ENCODE measurements around the gene KRTAP9-2. TPM values are rescaled to one million over a fixed set of nuclear protein-coding genes. Genes with fewer than 3 reads are reported as not detected.

KRTAP9-2 gene
- total and polyA plus RNA-seq, 2 donors = not detected

Small RNAs within 50 kb of the gene (small RNA-seq; reads per million reads assigned to genes)
- not detected for gene KRTAP4-17P

Other genes starting within 250 kb of the KRTAP9-2 start
Only the 30 nearest of the 41 such genes appear.
- gene KRTAP2-1, start 179.3 kb upstream of the KRTAP9-2 start, total RNA-seq = not detected
- not detected for gene KRTAP2-1, start 179.3 kb upstream of the KRTAP9-2 start, polyA plus RNA-seq
- not detected for gene KRTAP2-2, start 171.4 kb upstream of the KRTAP9-2 start, total RNA-seq
- gene KRTAP2-2, start 171.4 kb upstream of the KRTAP9-2 start, polyA plus RNA-seq = not detected
- gene KRTAP2-3, start 166.5 kb upstream of the KRTAP9-2 start, total RNA-seq = not detected
- not detected for gene KRTAP2-3, start 166.5 kb upstream of the KRTAP9-2 start, polyA plus RNA-seq
- not detected for gene KRTAP2-4, start 160.8 kb upstream of the KRTAP9-2 start, total RNA-seq
- not detected for gene KRTAP2-4, start 160.8 kb upstream of the KRTAP9-2 start, polyA plus RNA-seq
- gene KRTAP4-7, start 142.5 kb upstream of the KRTAP9-2 start, total RNA-seq = not detected
- not detected for gene KRTAP4-7, start 142.5 kb upstream of the KRTAP9-2 start, polyA plus RNA-seq
- gene KRTAP4-8, start 128.5 kb upstream of the KRTAP9-2 start, total RNA-seq = not detected
- not detected for gene KRTAP4-8, start 128.5 kb upstream of the KRTAP9-2 start, polyA plus RNA-seq
- gene KRTAP4-16, start 124.4 kb upstream of the KRTAP9-2 start, total RNA-seq = not detected
- gene KRTAP4-16, start 124.4 kb upstream of the KRTAP9-2 start, polyA plus RNA-seq = not detected
- gene KRTAP4-9, start 121.3 kb upstream of the KRTAP9-2 start, total RNA-seq = not detected
- gene KRTAP4-9, start 121.3 kb upstream of the KRTAP9-2 start, polyA plus RNA-seq = not detected
- gene KRTAP4-11, start 108.3 kb upstream of the KRTAP9-2 start, total RNA-seq = not detected
- not detected for gene KRTAP4-11, start 108.3 kb upstream of the KRTAP9-2 start, polyA plus RNA-seq
- not detected for gene KRTAP4-12, start 102.5 kb upstream of the KRTAP9-2 start, total RNA-seq
- gene KRTAP4-12, start 102.5 kb upstream of the KRTAP9-2 start, polyA plus RNA-seq = not detected
- not detected for gene KRTAP4-6, start 86.1 kb upstream of the KRTAP9-2 start, total RNA-seq
- gene KRTAP4-6, start 86.1 kb upstream of the KRTAP9-2 start, polyA plus RNA-seq = not detected
- gene KRTAP4-5, start 76.8 kb upstream of the KRTAP9-2 start, total RNA-seq = not detected
- not detected for gene KRTAP4-5, start 76.8 kb upstream of the KRTAP9-2 start, polyA plus RNA-seq
- not detected for gene KRTAP4-4, start 65.9 kb upstream of the KRTAP9-2 start, total RNA-seq
- gene KRTAP4-4, start 65.9 kb upstream of the KRTAP9-2 start, polyA plus RNA-seq = not detected
- not detected for gene KRTAP4-3, start 58.4 kb upstream of the KRTAP9-2 start, total RNA-seq
- not detected for gene KRTAP4-3, start 58.4 kb upstream of the KRTAP9-2 start, polyA plus RNA-seq
- gene KRTAP4-2, start 48.4 kb upstream of the KRTAP9-2 start, total RNA-seq = not detected
- not detected for gene KRTAP4-2, start 48.4 kb upstream of the KRTAP9-2 start, polyA plus RNA-seq
- not detected for gene KRTAP4-1, start 41.7 kb upstream of the KRTAP9-2 start, total RNA-seq
- gene KRTAP4-1, start 41.7 kb upstream of the KRTAP9-2 start, polyA plus RNA-seq = not detected
- not detected for gene KRTAP9-1, start 36.8 kb upstream of the KRTAP9-2 start, total RNA-seq
- gene KRTAP9-1, start 36.8 kb upstream of the KRTAP9-2 start, polyA plus RNA-seq = not detected
- gene KRTAP9-3, start 5.8 kb downstream of the KRTAP9-2 start, total RNA-seq = not detected
- not detected for gene KRTAP9-3, start 5.8 kb downstream of the KRTAP9-2 start, polyA plus RNA-seq
- gene KRTAP9-8, start 11.4 kb downstream of the KRTAP9-2 start, total RNA-seq = not detected
- not detected for gene KRTAP9-8, start 11.4 kb downstream of the KRTAP9-2 start, polyA plus RNA-seq
- gene KRTAP9-4, start 23.0 kb downstream of the KRTAP9-2 start, total RNA-seq = not detected
- not detected for gene KRTAP9-4, start 23.0 kb downstream of the KRTAP9-2 start, polyA plus RNA-seq
- gene KRTAP9-9, start 28.7 kb downstream of the KRTAP9-2 start, total RNA-seq = not detected
- not detected for gene KRTAP9-9, start 28.7 kb downstream of the KRTAP9-2 start, polyA plus RNA-seq
- gene KRTAP9-6, start 38.7 kb downstream of the KRTAP9-2 start, total RNA-seq = not detected
- gene KRTAP9-6, start 38.7 kb downstream of the KRTAP9-2 start, polyA plus RNA-seq = not detected
- not detected for gene KRTAP9-7, start 49.0 kb downstream of the KRTAP9-2 start, total RNA-seq
- gene KRTAP9-7, start 49.0 kb downstream of the KRTAP9-2 start, polyA plus RNA-seq = not detected
- gene KRTAP29-1, start 76.2 kb downstream of the KRTAP9-2 start, total RNA-seq = not detected
- not detected for gene KRTAP29-1, start 76.2 kb downstream of the KRTAP9-2 start, polyA plus RNA-seq
- gene KRTAP16-1, start 82.7 kb downstream of the KRTAP9-2 start, total RNA-seq = not detected
- not detected for gene KRTAP16-1, start 82.7 kb downstream of the KRTAP9-2 start, polyA plus RNA-seq
- gene KRTAP17-1, start 89.1 kb downstream of the KRTAP9-2 start, total RNA-seq = not detected
- not detected for gene KRTAP17-1, start 89.1 kb downstream of the KRTAP9-2 start, polyA plus RNA-seq
- not detected for gene KRT33A, start 124.2 kb downstream of the KRTAP9-2 start, total RNA-seq
- gene KRT33A, start 124.2 kb downstream of the KRTAP9-2 start, polyA plus RNA-seq = not detected
- gene KRT33B, start 143.2 kb downstream of the KRTAP9-2 start, total RNA-seq = not detected
- gene KRT33B, start 143.2 kb downstream of the KRTAP9-2 start, polyA plus RNA-seq = not detected
- gene KRT34, start 155.7 kb downstream of the KRTAP9-2 start, total RNA-seq = not detected
- gene KRT34, start 155.7 kb downstream of the KRTAP9-2 start, polyA plus RNA-seq = not detected
- 0.16 TPM for gene KRT31, start 171.0 kb downstream of the KRTAP9-2 start, total RNA-seq
- gene KRT31, start 171.0 kb downstream of the KRTAP9-2 start, polyA plus RNA-seq = not detected